ENCODE measurements around the gene RITA1.

GRCh38 chr12:113170926-113171325, 14.6 kb upstream of the RITA1 start:
- TF ChIP-seq CTCF (IDR thresholded peaks at IDR 0.05; ENCODE audit: low read depth, low read length) (no peak), EZH2phosphoT487 (IDR thresholded peaks at IDR 0.05; ENCODE audit: low read depth) (no peak)

Measured in OCI-LY3 (cell line).